Measurements from ENCODE around the gene MEI4. TPM values are rescaled to one million over a fixed set of nuclear protein-coding genes. Genes with fewer than 3 reads are reported as not detected.
"Not testable (repeated sequence)": the region's sequence is repeated elsewhere in the genome, so short reads cannot be mapped to it uniquely, and the experiment has no call there.

The MEI4 gene
- total RNA-seq, 1 donor from 2014 or later = 1.9 TPM

- Mint-ChIP-seq H3K4me1 (ENCODE audit: low read depth) (peaks cover 14% of the 10 kb centered on the region), H3K27me3 (no peaks in the 10 kb centered on the region), H3K9me3 (ENCODE audit: low read depth) (peaks cover 2% of the 10 kb centered on the region), H3K4me3 (ENCODE audit: low read depth) (no peak overlapping the region), H3K36me3 (ENCODE audit: insufficient read depth) (no peaks in the 10 kb centered on the region), H3K27ac (no peak overlapping the region)
- no peak for TF ChIP-seq CTCF (IDR thresholded peaks at IDR 0.05; ENCODE audit: unreplicated experiment)
- DNase-seq (ENCODE audit: low spot score, unreplicated experiment) = no peak
Measured at GRCh38 chr6:77678048-77678447, 25.2 kb downstream of the MEI4 start.

GRCh38 chr6:77683515-77683914, 30.7 kb downstream of the MEI4 start:
- no peak for TF ChIP-seq CTCF (IDR thresholded peaks at IDR 0.05; ENCODE audit: unreplicated experiment)
- H3K9me3 Mint-ChIP-seq (ENCODE audit: low read depth) = no peaks in the 10 kb centered on the region
- H3K27ac Mint-ChIP-seq = no peak overlapping the region
- no peak for DNase-seq (ENCODE audit: low spot score, unreplicated experiment)
- no peaks in the 10 kb centered on the region for H3K36me3 Mint-ChIP-seq (ENCODE audit: insufficient read depth)
- no peak overlapping the region for H3K4me3 Mint-ChIP-seq (ENCODE audit: low read depth)
- H3K27me3 Mint-ChIP-seq = no peaks in the 10 kb centered on the region
- H3K4me1 Mint-ChIP-seq (ENCODE audit: low read depth) = no peaks in the 10 kb centered on the region

GRCh38 chr6:77686931-77687330, 34.1 kb downstream of the MEI4 start:
- no peak overlapping the region for H3K4me3 Mint-ChIP-seq (ENCODE audit: low read depth)
- peaks cover 7% of the 10 kb centered on the region for H3K4me1 Mint-ChIP-seq (ENCODE audit: low read depth)
- H3K9me3 Mint-ChIP-seq (ENCODE audit: low read depth) = no peaks in the 10 kb centered on the region
- no peak overlapping the region for H3K27ac Mint-ChIP-seq
- no peak for DNase-seq (ENCODE audit: low spot score, unreplicated experiment)
- H3K27me3 Mint-ChIP-seq = no peaks in the 10 kb centered on the region
- no peaks in the 10 kb centered on the region for H3K36me3 Mint-ChIP-seq (ENCODE audit: insufficient read depth)
- TF ChIP-seq CTCF (IDR thresholded peaks at IDR 0.05; ENCODE audit: unreplicated experiment) = no peak

- no peak for TF ChIP-seq CTCF (IDR thresholded peaks at IDR 0.05; ENCODE audit: unreplicated experiment)
- no peak for DNase-seq (ENCODE audit: low spot score, unreplicated experiment)
- Mint-ChIP-seq H3K36me3 (ENCODE audit: insufficient read depth) (no peaks in the 10 kb centered on the region), H3K4me1 (ENCODE audit: low read depth) (peaks cover 10% of the 10 kb centered on the region), H3K4me3 (ENCODE audit: low read depth) (no peak overlapping the region), H3K27me3 (no peaks in the 10 kb centered on the region), H3K9me3 (ENCODE audit: low read depth) (no peaks in the 10 kb centered on the region), H3K27ac (no peak overlapping the region)
Measured at GRCh38 chr6:77688649-77689048, 35.8 kb downstream of the MEI4 start.

- H3K27me3 Mint-ChIP-seq; H3K27ac Mint-ChIP-seq; H3K36me3 Mint-ChIP-seq (ENCODE audit: insufficient read depth); DNase-seq (ENCODE audit: low spot score, unreplicated experiment); H3K4me1 Mint-ChIP-seq (ENCODE audit: low read depth); H3K4me3 Mint-ChIP-seq (ENCODE audit: low read depth); H3K9me3 Mint-ChIP-seq (ENCODE audit: low read depth): not testable (repeated sequence)
Measured at GRCh38 chr6:77700095-77700494, 47.3 kb downstream of the MEI4 start.

GRCh38 chr6:77707603-77708002, 54.8 kb downstream of the MEI4 start:
- peaks cover 14% of the 10 kb centered on the region for H3K9me3 Mint-ChIP-seq (ENCODE audit: low read depth)
- no peak overlapping the region for H3K4me3 Mint-ChIP-seq (ENCODE audit: low read depth)
- H3K27me3 Mint-ChIP-seq = no peaks in the 10 kb centered on the region
- peaks cover 3% of the 10 kb centered on the region for H3K36me3 Mint-ChIP-seq (ENCODE audit: insufficient read depth)
- DNase-seq (ENCODE audit: low spot score, unreplicated experiment) = no peak
- TF ChIP-seq CTCF (IDR thresholded peaks at IDR 0.05; ENCODE audit: unreplicated experiment) = no peak
- H3K27ac Mint-ChIP-seq = no peak overlapping the region
- peaks cover 2% of the 10 kb centered on the region for H3K4me1 Mint-ChIP-seq (ENCODE audit: low read depth)
